Measurements from ENCODE around the gene RAB7B.

The RAB7B gene

DNA sequence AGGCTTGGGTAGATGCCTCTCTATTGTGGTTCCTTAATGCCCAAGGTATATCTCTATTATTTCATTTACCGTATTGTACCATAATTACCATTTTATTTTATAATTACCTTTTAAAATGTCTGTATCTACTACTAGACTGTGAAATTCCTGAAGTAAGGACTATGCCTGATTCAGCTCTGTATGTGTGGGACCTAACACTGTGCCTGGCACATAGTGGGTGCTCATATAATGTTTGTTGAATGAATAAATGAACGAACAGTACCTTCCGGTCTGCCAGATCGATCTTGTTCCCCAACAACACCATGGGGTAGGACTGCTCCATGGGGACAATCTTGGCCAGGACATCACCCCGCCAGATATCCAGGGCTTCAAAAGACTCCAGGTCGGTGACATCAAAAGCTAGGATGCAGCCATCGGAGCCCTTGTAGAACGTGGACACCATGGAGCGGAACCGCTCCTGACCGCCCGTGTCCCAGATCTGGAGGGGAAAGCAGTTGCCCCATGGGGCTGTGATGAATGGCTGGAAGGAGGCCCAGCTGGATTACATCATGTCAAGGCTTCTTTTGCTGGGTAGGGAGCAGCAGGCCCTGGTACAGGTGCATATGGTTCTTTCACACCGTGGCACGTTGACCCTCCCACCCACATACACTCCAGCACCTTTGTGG is 10.8 kb downstream of the RAB7B start:
- no peak overlapping the region for H3K4me3 ChIP-seq (ENCODE audit: low read depth in 1 of 2, low read length in 1 of 2)
- no peaks in the 10 kb centered on the region for H3K36me3 ChIP-seq
- H3K27me3 ChIP-seq: no peaks in the 10 kb centered on the region
- no peaks in the 10 kb centered on the region for H3K4me1 ChIP-seq (ENCODE audit: control insufficient read depth in 1 of 2, insufficient read depth in 1 of 2, low read depth in 1 of 2, low read length in 1 of 2)
- TF ChIP-seq, protein P1, sequence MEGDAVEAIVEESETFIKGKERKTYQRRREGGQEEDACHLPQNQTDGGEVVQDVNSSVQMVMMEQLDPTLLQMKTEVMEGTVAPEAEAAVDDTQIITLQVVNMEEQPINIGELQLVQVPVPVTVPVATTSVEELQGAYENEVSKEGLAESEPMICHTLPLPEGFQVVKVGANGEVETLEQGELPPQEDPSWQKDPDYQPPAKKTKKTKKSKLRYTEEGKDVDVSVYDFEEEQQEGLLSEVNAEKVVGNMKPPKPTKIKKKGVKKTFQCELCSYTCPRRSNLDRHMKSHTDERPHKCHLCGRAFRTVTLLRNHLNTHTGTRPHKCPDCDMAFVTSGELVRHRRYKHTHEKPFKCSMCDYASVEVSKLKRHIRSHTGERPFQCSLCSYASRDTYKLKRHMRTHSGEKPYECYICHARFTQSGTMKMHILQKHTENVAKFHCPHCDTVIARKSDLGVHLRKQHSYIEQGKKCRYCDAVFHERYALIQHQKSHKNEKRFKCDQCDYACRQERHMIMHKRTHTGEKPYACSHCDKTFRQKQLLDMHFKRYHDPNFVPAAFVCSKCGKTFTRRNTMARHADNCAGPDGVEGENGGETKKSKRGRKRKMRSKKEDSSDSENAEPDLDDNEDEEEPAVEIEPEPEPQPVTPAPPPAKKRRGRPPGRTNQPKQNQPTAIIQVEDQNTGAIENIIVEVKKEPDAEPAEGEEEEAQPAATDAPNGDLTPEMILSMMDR (IDR thresholded peaks at IDR 0.05): no peak
- no peaks in the 10 kb centered on the region for H3K9me3 ChIP-seq
- H3K27ac ChIP-seq: no peak overlapping the region

DNA sequence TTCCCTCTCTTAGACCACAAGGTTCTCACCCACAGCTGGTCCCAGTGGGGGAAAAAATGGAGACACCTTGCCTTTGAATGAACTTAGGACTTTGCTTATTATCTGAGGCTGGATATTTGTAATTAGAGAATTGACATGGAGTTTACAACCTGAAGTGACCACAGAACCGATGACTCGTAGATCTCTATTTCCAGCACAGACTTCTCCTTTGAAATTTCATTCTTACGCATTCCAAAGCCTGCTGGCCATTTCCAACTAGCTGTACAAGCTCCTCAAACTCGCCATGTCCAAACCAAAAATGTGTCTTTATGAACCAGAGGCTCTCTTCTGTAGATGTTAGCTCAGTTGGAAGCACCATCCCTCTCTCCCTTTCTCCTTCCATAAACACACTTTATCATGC is 12.0 kb downstream of the RAB7B start:
- TF ChIP-seq, protein P1 (IDR thresholded peaks at IDR 0.05): no peak
- no peaks in the 10 kb centered on the region for H3K4me1 ChIP-seq (ENCODE audit: control insufficient read depth in 1 of 2, insufficient read depth in 1 of 2, low read depth in 1 of 2, low read length in 1 of 2)
- H3K9me3 ChIP-seq: no peaks in the 10 kb centered on the region
- no peak overlapping the region for H3K4me3 ChIP-seq (ENCODE audit: low read depth in 1 of 2, low read length in 1 of 2)
- no peaks in the 10 kb centered on the region for H3K36me3 ChIP-seq
- H3K27me3 ChIP-seq: no peaks in the 10 kb centered on the region
- no peak overlapping the region for H3K27ac ChIP-seq

DNA sequence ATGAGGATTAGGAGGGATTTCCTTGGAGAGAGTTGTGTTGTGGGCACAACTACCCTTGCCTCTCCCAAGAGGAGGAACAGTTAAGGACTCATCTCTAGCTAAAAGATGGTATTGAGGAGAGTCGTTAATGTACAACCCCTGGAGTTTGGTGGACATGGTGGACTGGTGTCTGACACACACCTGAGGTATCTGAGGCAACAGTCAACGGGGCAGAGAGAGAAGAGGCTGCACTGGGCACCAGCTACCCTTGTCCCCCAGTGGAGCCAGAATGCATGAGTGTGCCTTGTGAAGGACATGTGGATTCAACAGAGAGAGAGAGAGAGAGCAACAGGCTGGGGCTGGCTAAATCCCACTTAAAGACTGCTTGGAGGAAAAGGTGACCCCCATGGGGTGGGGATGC is 13.0 kb downstream of the RAB7B start:
- Histone ChIP-seq H3K9me3 (no peaks in the 10 kb centered on the region), H3K4me3 (ENCODE audit: low read depth in 1 of 2, low read length in 1 of 2) (no peak overlapping the region), H3K36me3 (no peaks in the 10 kb centered on the region), H3K4me1 (ENCODE audit: control insufficient read depth in 1 of 2, insufficient read depth in 1 of 2, low read depth in 1 of 2, low read length in 1 of 2) (no peaks in the 10 kb centered on the region), H3K27me3 (no peaks in the 10 kb centered on the region), H3K27ac (no peak overlapping the region)
- TF ChIP-seq, protein P1 (IDR thresholded peaks at IDR 0.05): no peak

DNA sequence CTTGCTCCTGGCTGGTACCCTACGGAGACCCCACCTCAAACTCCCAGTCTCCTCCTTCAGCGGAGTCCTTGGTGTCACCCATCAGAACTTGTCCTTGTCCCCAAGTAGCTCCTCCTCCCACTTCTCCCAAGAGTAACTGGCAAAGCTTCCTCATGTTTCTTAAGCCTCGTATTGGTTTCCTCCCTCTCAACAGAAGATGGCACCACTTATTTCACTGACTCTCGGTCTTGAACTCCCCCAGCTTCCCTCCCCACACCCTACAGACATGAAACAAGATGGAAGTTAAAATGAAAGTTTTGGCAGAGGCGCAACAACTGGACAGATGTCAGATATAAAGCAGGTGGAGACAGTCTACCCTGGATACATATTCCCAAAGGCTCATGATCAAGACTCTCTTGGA is 13.4 kb downstream of the RAB7B start:
- Histone ChIP-seq H3K27ac (no peak overlapping the region), H3K36me3 (no peaks in the 10 kb centered on the region), H3K4me3 (ENCODE audit: low read depth in 1 of 2, low read length in 1 of 2) (no peak overlapping the region), H3K9me3 (no peaks in the 10 kb centered on the region), H3K27me3 (no peaks in the 10 kb centered on the region), H3K4me1 (ENCODE audit: control insufficient read depth in 1 of 2, insufficient read depth in 1 of 2, low read depth in 1 of 2, low read length in 1 of 2) (no peaks in the 10 kb centered on the region)
- TF ChIP-seq, protein P1 (IDR thresholded peaks at IDR 0.05): no peak

DNA sequence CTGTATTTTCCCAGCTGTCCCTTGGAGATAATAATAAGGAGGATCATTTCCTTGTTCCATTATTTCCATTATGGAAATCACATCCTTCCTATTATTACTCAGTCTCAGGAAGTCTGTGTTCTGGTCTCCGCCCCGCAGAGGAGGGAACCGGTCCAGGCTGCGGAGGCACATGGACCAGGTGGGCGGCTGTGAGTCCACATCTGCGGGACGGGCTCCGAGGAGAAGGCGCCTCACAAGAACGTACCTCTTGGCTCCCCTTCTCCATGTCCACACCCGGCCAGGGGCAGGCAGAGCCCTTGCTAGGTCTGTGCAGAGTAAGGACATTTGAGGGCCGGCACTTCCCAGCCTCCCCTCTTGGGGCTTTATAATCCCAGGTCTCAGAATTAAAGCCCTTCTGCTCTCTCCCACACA is 14.6 kb downstream of the RAB7B start:
- TF ChIP-seq, protein P1 (IDR thresholded peaks at IDR 0.05): no peak

More for the DNA sequence above, 14.6 kb downstream of the RAB7B start:
- H3K27me3 ChIP-seq: no peaks in the 10 kb centered on the region
- H3K9me3 ChIP-seq: no peaks in the 10 kb centered on the region
- H3K4me1 ChIP-seq (ENCODE audit: control insufficient read depth in 1 of 2, insufficient read depth in 1 of 2, low read depth in 1 of 2, low read length in 1 of 2): no peaks in the 10 kb centered on the region
- no peak overlapping the region for H3K27ac ChIP-seq
- no peak overlapping the region for H3K4me3 ChIP-seq (ENCODE audit: low read depth in 1 of 2, low read length in 1 of 2)
- no peaks in the 10 kb centered on the region for H3K36me3 ChIP-seq
